ENCODE results near the gene TNFSF15. TPM values are rescaled to one million over a fixed set of nuclear protein-coding genes. Genes with fewer than 3 reads are reported as not detected.

Gene TNFSF15
- total RNA-seq, 1 experiment from 2014 or later, result not detected

GRCh38 chr9:114757395-114757794 is 48.4 kb downstream of the TNFSF15 start:
- no peaks in the 10 kb centered on the region for H3K79me2 ChIP-seq (ENCODE audit: insufficient read depth, low read length)
- H2AFZ ChIP-seq (ENCODE audit: low read depth, low read length, poor library complexity, severe bottlenecking), result no peak overlapping the region
- ChIA-PET POLR2A (no interaction called here), RAD21 (ENCODE audit: low non-redundant PET in 1 of 2, low total read pairs in 2 of 2, uncharacterized antibody in 2 of 2, unreplicated experiment in 2 of 2) (no interaction called here), CTCF (no interaction called here)
- ATAC-seq, result no peak
- no peak overlapping the region for H3K9ac ChIP-seq (ENCODE audit: low read length)
- intact Hi-C loops (cut with micrococcal nuclease), result no loop called here
- no peak for DNase-seq (ENCODE audit: low read depth, low spot score)
- H3K9me3 ChIP-seq (ENCODE audit: control insufficient read depth in 1 of 2, insufficient read depth in 1 of 2, low read depth in 1 of 2, low read length in 2 of 2), result no peaks in the 10 kb centered on the region
- H3K9me2 ChIP-seq (ENCODE audit: insufficient read depth), result no peaks in the 10 kb centered on the region
- H3K4me1 ChIP-seq (ENCODE audit: control insufficient read depth in 1 of 2, insufficient read depth in 2 of 2, low read length in 2 of 2), result no peaks in the 10 kb centered on the region
- H3K36me3 ChIP-seq (ENCODE audit: control insufficient read depth in 1 of 2, insufficient read depth in 2 of 2, low read length in 2 of 2), result no peaks in the 10 kb centered on the region
- H4K20me1 ChIP-seq (ENCODE audit: insufficient read depth), result no peaks in the 10 kb centered on the region
- no peak overlapping the region for H3K4me2 ChIP-seq (ENCODE audit: low read length)
- no peak overlapping the region for H3K27ac ChIP-seq (ENCODE audit: low read depth, low read length)
- H3K27me3 ChIP-seq (ENCODE audit: insufficient read depth, low read length), result peaks cover 17% of the 10 kb centered on the region; the same call in 1 of the 2 replicates
- H3K4me3 ChIP-seq (replicated peaks in 1 of 2; ENCODE audit: low read depth in 1 of 2, low read length in 2 of 2), result no peak overlapping the region
- TF ChIP-seq ZNF274 (IDR thresholded peaks at IDR 0.05; ENCODE audit: low read depth, low read length) (no peak), REST (IDR thresholded peaks at IDR 0.05; ENCODE audit: low read depth) (no peak), EZH2 (IDR thresholded peaks at IDR 0.05) (no peak), SP1 (IDR thresholded peaks at IDR 0.05; ENCODE audit: low read depth) (no peak), ZFX (IDR thresholded peaks at IDR 0.05) (no peak), POLR2A (IDR thresholded peaks at IDR 0.05; ENCODE audit: borderline replicate concordance, extremely low read depth, insufficient read depth, insufficient read length) (no peak), JUND (IDR thresholded peaks at IDR 0.05) (no peak), POLR2AphosphoS5 (IDR thresholded peaks at IDR 0.05; ENCODE audit: low read depth, low read length) (no peak), CEBPB (IDR thresholded peaks at IDR 0.05; ENCODE audit: low read depth) (no peak), SRF (IDR thresholded peaks at IDR 0.05; ENCODE audit: low read depth) (no peak), CBX3 (IDR thresholded peaks at IDR 0.05; ENCODE audit: low read depth) (no peak), ELF1 (IDR thresholded peaks at IDR 0.05; ENCODE audit: borderline replicate concordance, low read depth) (no peak), CTCF (IDR thresholded peaks at IDR 0.05 in 2 of 3, conservative IDR thresholded peaks at IDR 0.05 in 1 of 3; ENCODE audit: borderline replicate concordance in 1 of 3, insufficient read depth in 1 of 3, low read depth in 2 of 3, low read length in 2 of 3) (no peak), SIN3A (IDR thresholded peaks at IDR 0.05; ENCODE audit: low read depth) (no peak), ATF3 (IDR thresholded peaks at IDR 0.05) (no peak), EGR1 (IDR thresholded peaks at IDR 0.05; ENCODE audit: low read depth) (no peak)
- BruUV-seq (replicated peaks), result no TSS peak
